ENCODE results near the gene ZNF200.
"Not testable (repeated sequence)": the region's sequence is repeated elsewhere in the genome, so short reads cannot be mapped to it uniquely, and the experiment has no call there.

ZNF200 gene

GRCh38 chr16:3252967-3253366 is 18.0 kb upstream of the ZNF200 start:
- no peak for DNase-seq

GRCh38 chr16:3249451-3249850 is 14.5 kb upstream of the ZNF200 start:
- DNase-seq, result no peak

GRCh38 chr16:3249020-3249419 is 14.1 kb upstream of the ZNF200 start:
- no peak for DNase-seq

- no peak for DNase-seq
Observed at GRCh38 chr16:3248596-3248995, 13.6 kb upstream of the ZNF200 start.

GRCh38 chr16:3246876-3247275 is 11.9 kb upstream of the ZNF200 start:
- no peak for DNase-seq

GRCh38 chr16:3246002-3246401 is 11.0 kb upstream of the ZNF200 start:
- DNase-seq, result no peak

GRCh38 chr16:3243882-3244281 is 8.9 kb upstream of the ZNF200 start:
- DNase-seq, result no peak

- no peak for DNase-seq
Observed at GRCh38 chr16:3242709-3243108, 7.8 kb upstream of the ZNF200 start.

GRCh38 chr16:3241761-3242160 is 6.8 kb upstream of the ZNF200 start:
- DNase-seq, result no peak

GRCh38 chr16:3235856-3236669 is 1.1 kb upstream of the ZNF200 start:
- DNase-seq, result no peak

- DNase-seq, result no peak
Observed at GRCh38 chr16:3234543-3234856, 458 bp downstream of the ZNF200 start.

- no peak for DNase-seq
Observed at GRCh38 chr16:3223913-3224515, 10.9 kb downstream of the ZNF200 start.

- DNase-seq, result no peak
Observed at GRCh38 chr16:3220839-3221238, 14.1 kb downstream of the ZNF200 start.

GRCh38 chr16:3216263-3216640 is 18.7 kb downstream of the ZNF200 start:
- no peak for DNase-seq

- DNase-seq, result no peak
Observed at GRCh38 chr16:3215601-3216262, 19.2 kb downstream of the ZNF200 start.

GRCh38 chr16:3214904-3215600 is 19.9 kb downstream of the ZNF200 start:
- DNase-seq, result no peak

- DNase-seq, result no peak
Observed at GRCh38 chr16:3212567-3212966, 22.4 kb downstream of the ZNF200 start.

GRCh38 chr16:3212006-3212405 is 23.0 kb downstream of the ZNF200 start:
- no peak for DNase-seq

- DNase-seq, result no peak
Observed at GRCh38 chr16:3207086-3207953, 27.6 kb downstream of the ZNF200 start.

- DNase-seq, result not testable (repeated sequence)
Observed at GRCh38 chr16:3205939-3206338, 29.0 kb downstream of the ZNF200 start.

GRCh38 chr16:3202903-3203539 is 31.9 kb downstream of the ZNF200 start:
- DNase-seq, result no peak
